ENCODE measurements around the gene PKHD1.

DNA sequence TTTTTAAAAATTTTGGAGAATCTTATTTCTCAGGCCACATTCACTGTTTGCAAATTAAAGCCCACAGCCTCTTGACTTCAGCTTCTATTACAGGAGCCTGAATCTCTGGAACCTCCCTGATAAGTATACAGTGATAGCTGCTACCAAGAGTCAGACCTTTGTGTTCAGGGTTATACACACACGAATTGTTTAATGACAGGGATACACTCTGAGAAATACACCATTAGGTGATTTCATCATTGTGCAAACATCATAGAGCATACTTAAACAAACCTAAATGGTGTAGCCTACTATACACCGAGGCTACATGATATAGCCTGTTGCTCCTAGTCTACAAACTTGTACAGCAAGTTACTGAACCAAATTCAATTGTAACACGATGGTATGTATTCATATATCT lies 473.9 kb downstream of the PKHD1 start:
- TF ChIP-seq, protein P1, sequence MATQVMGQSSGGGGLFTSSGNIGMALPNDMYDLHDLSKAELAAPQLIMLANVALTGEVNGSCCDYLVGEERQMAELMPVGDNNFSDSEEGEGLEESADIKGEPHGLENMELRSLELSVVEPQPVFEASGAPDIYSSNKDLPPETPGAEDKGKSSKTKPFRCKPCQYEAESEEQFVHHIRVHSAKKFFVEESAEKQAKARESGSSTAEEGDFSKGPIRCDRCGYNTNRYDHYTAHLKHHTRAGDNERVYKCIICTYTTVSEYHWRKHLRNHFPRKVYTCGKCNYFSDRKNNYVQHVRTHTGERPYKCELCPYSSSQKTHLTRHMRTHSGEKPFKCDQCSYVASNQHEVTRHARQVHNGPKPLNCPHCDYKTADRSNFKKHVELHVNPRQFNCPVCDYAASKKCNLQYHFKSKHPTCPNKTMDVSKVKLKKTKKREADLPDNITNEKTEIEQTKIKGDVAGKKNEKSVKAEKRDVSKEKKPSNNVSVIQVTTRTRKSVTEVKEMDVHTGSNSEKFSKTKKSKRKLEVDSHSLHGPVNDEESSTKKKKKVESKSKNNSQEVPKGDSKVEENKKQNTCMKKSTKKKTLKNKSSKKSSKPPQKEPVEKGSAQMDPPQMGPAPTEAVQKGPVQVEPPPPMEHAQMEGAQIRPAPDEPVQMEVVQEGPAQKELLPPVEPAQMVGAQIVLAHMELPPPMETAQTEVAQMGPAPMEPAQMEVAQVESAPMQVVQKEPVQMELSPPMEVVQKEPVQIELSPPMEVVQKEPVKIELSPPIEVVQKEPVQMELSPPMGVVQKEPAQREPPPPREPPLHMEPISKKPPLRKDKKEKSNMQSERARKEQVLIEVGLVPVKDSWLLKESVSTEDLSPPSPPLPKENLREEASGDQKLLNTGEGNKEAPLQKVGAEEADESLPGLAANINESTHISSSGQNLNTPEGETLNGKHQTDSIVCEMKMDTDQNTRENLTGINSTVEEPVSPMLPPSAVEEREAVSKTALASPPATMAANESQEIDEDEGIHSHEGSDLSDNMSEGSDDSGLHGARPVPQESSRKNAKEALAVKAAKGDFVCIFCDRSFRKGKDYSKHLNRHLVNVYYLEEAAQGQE (IDR thresholded peaks at IDR 0.05; ENCODE audit: insufficient read depth in 1 of 2, low read depth in 2 of 2, low read length in 2 of 2): no peak
- TF ChIP-seq TAF1 (IDR thresholded peaks at IDR 0.05; ENCODE audit: borderline replicate concordance, insufficient read depth, low read length) (no peak), POLR2AphosphoS5 (IDR thresholded peaks at IDR 0.05; ENCODE audit: low read depth, low read length) (no peak), SIN3A (IDR thresholded peaks at IDR 0.05; ENCODE audit: borderline replicate concordance, insufficient read depth, low read length) (no peak)
